ENCODE measurements around the gene GTF3C4. TPM values are rescaled to one million over a fixed set of nuclear protein-coding genes. Genes with fewer than 3 reads are reported as not detected.

Gene GTF3C4
- polyA plus RNA-seq, 3 donors: 0.99 to 2.7 (median 2.1) TPM

DNA sequence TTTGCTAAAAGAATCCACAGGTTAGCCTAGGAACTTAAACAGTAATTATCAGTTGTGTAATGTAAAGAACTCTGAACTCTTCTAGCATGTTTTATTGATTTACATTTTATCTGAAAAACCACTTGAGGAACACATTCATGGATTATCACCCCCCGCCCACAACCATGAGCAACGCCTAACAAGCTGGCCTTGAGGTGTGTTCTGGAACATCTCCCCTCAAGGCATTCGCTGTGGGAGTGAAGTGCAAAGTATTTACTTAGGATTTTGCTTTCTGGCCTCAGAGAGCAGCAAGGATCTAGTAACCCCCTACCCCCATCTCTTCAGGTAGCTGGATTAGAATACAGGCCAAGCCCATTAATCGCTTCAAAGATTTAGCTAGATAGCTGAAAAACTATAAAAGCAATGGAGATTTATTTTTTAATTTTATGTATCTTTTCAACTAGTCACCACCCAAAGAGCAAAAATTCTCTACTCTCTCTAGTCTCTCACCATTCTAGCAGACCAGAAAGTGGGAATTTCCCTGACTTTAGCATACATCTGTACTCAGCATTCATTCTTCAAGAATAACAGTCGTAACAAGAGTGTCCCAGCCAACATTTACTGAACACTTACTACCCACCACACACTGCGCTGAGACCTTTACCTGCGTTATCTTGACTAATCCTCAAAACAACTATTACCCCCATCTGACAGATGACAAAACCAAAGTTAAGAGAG lies 37.7 kb upstream of the GTF3C4 start:
- Mint-ChIP-seq H3K4me1 (no peaks in the 10 kb centered on the region), H3K27me3 (ENCODE audit: low read depth in 3 of 3) (peaks cover 0 to 5% (median 2%) of the 10 kb centered on the region in 3 donors), H3K4me3 (no peak overlapping the region), H3K27ac (no peak overlapping the region), H3K9me3 (no peaks in the 10 kb centered on the region), H3K36me3 (peaks cover 40 to 46% of the 10 kb centered on the region in 2 donors)
- no peak for TF ChIP-seq CTCF (IDR thresholded peaks at IDR 0.05)
- no peak overlapping the region for H2AFZ ChIP-seq (ENCODE audit: insufficient read depth, low read depth, low read length, poor library complexity, severe bottlenecking)
- no peaks in the 10 kb centered on the region for H3K9me3 ChIP-seq (replicated peaks in 1 of 2; ENCODE audit: control insufficient read depth in 1 of 2, insufficient read depth in 1 of 2, low read length in 2 of 2)
- H3K79me2 ChIP-seq (ENCODE audit: insufficient read depth, low read length): no peaks in the 10 kb centered on the region
- no peaks in the 10 kb centered on the region for H3K27me3 ChIP-seq (ENCODE audit: control insufficient read depth in 2 of 2, insufficient read depth in 2 of 2, low read length in 2 of 2)
- no peaks in the 10 kb centered on the region for H4K20me1 ChIP-seq (ENCODE audit: insufficient read depth, low read length)
- WGBS (ENCODE audit: insufficient coverage): no CpG with 5 or more reads among the region's 7 CpGs
- no peak overlapping the region for H3K27ac ChIP-seq (ENCODE audit: low read depth in 1 of 2, low read length in 2 of 2)
- H3K36me3 ChIP-seq (replicated peaks in 1 of 2; ENCODE audit: control insufficient read depth in 1 of 2, insufficient read depth in 2 of 2, low read length in 2 of 2): peaks cover 17 to 45% of the 10 kb centered on the region in 2 donors
- intact Hi-C loops (cut with micrococcal nuclease): no loop called here
- no peak overlapping the region for H3K9ac ChIP-seq (ENCODE audit: insufficient read depth, low read length, poor library complexity, severe bottlenecking)
- H3K4me1 ChIP-seq (ENCODE audit: control insufficient read depth in 1 of 2, insufficient read depth in 2 of 2, low read length in 2 of 2): no peaks in the 10 kb centered on the region
- H3K4me3 ChIP-seq (replicated peaks in 1 of 3; ENCODE audit: low read depth in 2 of 3, low read length in 3 of 3): no peak overlapping the region
- no peak overlapping the region for H3K4me2 ChIP-seq (replicated peaks; ENCODE audit: extremely low read depth, low read length, poor library complexity, severe bottlenecking)
- no peak for DNase-seq

- no peak overlapping the region for H3K4me3 ChIP-seq (replicated peaks in 1 of 3; ENCODE audit: low read depth in 2 of 3, low read length in 3 of 3)
- no peak overlapping the region for H3K4me2 ChIP-seq (replicated peaks; ENCODE audit: extremely low read depth, low read length, poor library complexity, severe bottlenecking)
- H2AFZ ChIP-seq (ENCODE audit: insufficient read depth, low read depth, low read length, poor library complexity, severe bottlenecking): no peak overlapping the region
- H3K36me3 ChIP-seq (replicated peaks in 1 of 2; ENCODE audit: control insufficient read depth in 1 of 2, insufficient read depth in 2 of 2, low read length in 2 of 2): peaks cover 22 to 53% of the 10 kb centered on the region in 2 donors
- no peaks in the 10 kb centered on the region for H3K79me2 ChIP-seq (ENCODE audit: insufficient read depth, low read length)
- H3K9me3 ChIP-seq (replicated peaks in 1 of 2; ENCODE audit: control insufficient read depth in 1 of 2, insufficient read depth in 1 of 2, low read length in 2 of 2): no peaks in the 10 kb centered on the region
- H3K9me3 Mint-ChIP-seq: no peaks in the 10 kb centered on the region
- no peak overlapping the region for H3K27ac ChIP-seq (ENCODE audit: low read depth in 1 of 2, low read length in 2 of 2)
- peaks cover 0 to 2% (median 2%) of the 10 kb centered on the region in 3 donors for H3K27me3 Mint-ChIP-seq (ENCODE audit: low read depth in 3 of 3)
- 95% methylated on average over 3 of the region's 3 CpGs for WGBS (ENCODE audit: insufficient coverage)
- peaks cover 40 to 48% of the 10 kb centered on the region in 2 donors for H3K36me3 Mint-ChIP-seq
- TF ChIP-seq CTCF (IDR thresholded peaks at IDR 0.05): no peak
- no peak overlapping the region for H3K4me3 Mint-ChIP-seq
- H3K27me3 ChIP-seq (ENCODE audit: control insufficient read depth in 2 of 2, insufficient read depth in 2 of 2, low read length in 2 of 2): no peaks in the 10 kb centered on the region
- intact Hi-C loops (cut with micrococcal nuclease): no loop called here
- no peak overlapping the region for H3K9ac ChIP-seq (ENCODE audit: insufficient read depth, low read length, poor library complexity, severe bottlenecking)
- no peaks in the 10 kb centered on the region for H3K4me1 Mint-ChIP-seq
- DNase-seq: no peak
- no peaks in the 10 kb centered on the region for H4K20me1 ChIP-seq (ENCODE audit: insufficient read depth, low read length)
- no peaks in the 10 kb centered on the region for H3K4me1 ChIP-seq (ENCODE audit: control insufficient read depth in 1 of 2, insufficient read depth in 2 of 2, low read length in 2 of 2)
- H3K27ac Mint-ChIP-seq: peak overlapping the region in 1 of 7 donors; percentile 9
Measured at GRCh38 chr9:132634327-132634726, 35.9 kb upstream of the GTF3C4 start.

All from CD14-positive monocyte (primary cell).